Endometrial microvascular endothelial cells (primary cell): ENCODE data around the gene SLF2. TPM values are rescaled to one million over a fixed set of nuclear protein-coding genes. Genes with fewer than 3 reads are reported as not detected.
"Not testable (repeated sequence)": the region's sequence is repeated elsewhere in the genome, so short reads cannot be mapped to it uniquely, and the experiment has no call there.

Experiments
- in situ Hi-C: cut with HindIII; loops from 2 replicates; pipeline ENCODE4 v1.10.0; 2017; ENCODE audit warnings: low sequenced_read_pairs, low pct_unique_long_range_greater_than_20kb; ENCODE audit errors: inconsistent ontology term
- total RNA-seq: library from RNA; depleted of rRNA; stranded (reverse); fragments of >200 nt; gene quantifications from one replicate; pipeline ENCODE4 v1.2.3, GENCODE V29; 2015; ENCODE audit errors: inconsistent ontology term

SLF2 gene
- total RNA-seq, 1 donor from 2014 or later: 27.4 TPM

- in situ Hi-C loops: no loop called here
Observed at GRCh38 chr10:100972904-100973535, 60.3 kb downstream of the SLF2 start.

GRCh38 chr10:100975397-100975796 is 62.6 kb downstream of the SLF2 start:
- in situ Hi-C loops: not testable (repeated sequence)

- in situ Hi-C loops: no loop called here
Observed at GRCh38 chr10:100976906-100977305, 64.1 kb downstream of the SLF2 start.

- in situ Hi-C loops: no loop called here
Observed at GRCh38 chr10:100977436-100977835, 64.7 kb downstream of the SLF2 start.

GRCh38 chr10:100978121-100978900 is 65.5 kb downstream of the SLF2 start:
- in situ Hi-C loops: no loop called here

- in situ Hi-C loops: no loop called here
Observed at GRCh38 chr10:100978901-100979195, 66.1 kb downstream of the SLF2 start.

GRCh38 chr10:100979791-100980272 is 67.1 kb downstream of the SLF2 start:
- in situ Hi-C loops: no loop called here

- in situ Hi-C loops: no loop called here
Observed at GRCh38 chr10:100980311-100980710, 67.5 kb downstream of the SLF2 start.

GRCh38 chr10:100980711-100981110 is 67.9 kb downstream of the SLF2 start:
- in situ Hi-C loops: no loop called here

- in situ Hi-C loops: no loop called here
Observed at GRCh38 chr10:100981178-100981772, 68.5 kb downstream of the SLF2 start.

GRCh38 chr10:100982916-100983830 is 70.4 kb downstream of the SLF2 start:
- in situ Hi-C loops: no loop called here

- in situ Hi-C loops: no loop called here
Observed at GRCh38 chr10:100983868-100984671, 71.3 kb downstream of the SLF2 start.

GRCh38 chr10:100984672-100985177 is 72.0 kb downstream of the SLF2 start:
- in situ Hi-C loops: no loop called here

GRCh38 chr10:100985336-100985735 is 72.6 kb downstream of the SLF2 start:
- in situ Hi-C loops: no loop called here

GRCh38 chr10:100986623-100986951 is 73.8 kb downstream of the SLF2 start:
- in situ Hi-C loops: no loop called here

- in situ Hi-C loops: no loop called here
Observed at GRCh38 chr10:100986952-100987684, 74.4 kb downstream of the SLF2 start, which contains the start of the genes MRPL43 and TWNK. Gene MRPL43, minus strand, starts transcription at chr10:100987497. Its CDS starts 54 bp downstream, at chr10:100987443. Gene TWNK, plus strand, starts transcription at chr10:100987543. Its CDS starts 668 bp downstream, at chr10:100988211.

- in situ Hi-C loops: no loop called here
Observed at GRCh38 chr10:100987685-100988049, 74.9 kb downstream of the SLF2 start.

- in situ Hi-C loops: no loop called here
Observed at GRCh38 chr10:100988166-100988565, 75.4 kb downstream of the SLF2 start.
